Suprapubic skin (tissue), 4 donors: ENCODE measurements around the gene COL6A3.

ENCODE experiments used
- EP300 ChIP-seq: sonication (generic); formaldehyde crosslinking; IDR thresholded peaks from one replicate; pipeline ENCODE4 v1.6.1; 2017; ENCODE audit warnings: antibody characterized with exemption
- POLR2A ChIP-seq, 2 donors: fragments of 450-650 bp; IDR thresholded peaks; one replicate each; pipeline ENCODE4 v1.6.1; 2017; ENCODE audit warnings: antibody characterized with exemption in 2 of 2, mild to moderate bottlenecking in 2 of 2, moderate library complexity in 2 of 2
- POLR2AphosphoS5 ChIP-seq, 3 donors: sonication (generic); formaldehyde crosslinking; IDR thresholded peaks; one replicate each; pipeline ENCODE4 v1.6.1; 2017; ENCODE audit warnings: antibody characterized with exemption in 3 of 3
- TF ChIP-seq, protein P1 (sequence below), 2 donors: fragments of 200-600 bp in 1 of 2; fragments of 450-650 bp in 1 of 2; sonication (generic) in 1 of 2; IDR thresholded peaks; one replicate each; pipeline ENCODE4 v1.5.1; 2016 to 2019; ENCODE audit warnings: antibody characterized with exemption in 2 of 2, mild to moderate bottlenecking in 1 of 2, moderate library complexity in 1 of 2

DNA sequence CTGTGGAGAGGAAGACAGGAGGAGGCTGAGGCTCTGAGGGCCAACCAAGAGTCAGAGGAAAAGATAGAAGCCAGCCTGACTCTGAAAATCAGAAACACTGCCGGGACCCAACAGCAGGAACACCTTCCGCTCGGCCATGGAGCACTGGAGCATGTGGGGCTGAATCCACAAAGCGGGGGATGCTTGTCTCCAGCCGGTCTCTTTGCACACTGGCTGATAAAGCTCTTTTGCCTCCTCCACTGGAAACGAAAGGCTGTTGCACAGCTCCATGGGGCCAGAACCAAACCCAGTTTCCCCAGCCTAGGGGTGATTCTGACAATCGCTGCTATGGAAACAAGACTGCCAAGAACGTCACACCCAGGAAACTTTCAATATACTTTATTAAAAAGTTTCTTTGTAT, 90.3 kb downstream of the COL6A3 start:
- no peak for TF ChIP-seq EP300
- TF ChIP-seq POLR2AphosphoS5 (IDR thresholded peaks at IDR 0.05): no peak
- TF ChIP-seq POLR2A (IDR thresholded peaks at IDR 0.05): no peak
- TF ChIP-seq, protein P1, sequence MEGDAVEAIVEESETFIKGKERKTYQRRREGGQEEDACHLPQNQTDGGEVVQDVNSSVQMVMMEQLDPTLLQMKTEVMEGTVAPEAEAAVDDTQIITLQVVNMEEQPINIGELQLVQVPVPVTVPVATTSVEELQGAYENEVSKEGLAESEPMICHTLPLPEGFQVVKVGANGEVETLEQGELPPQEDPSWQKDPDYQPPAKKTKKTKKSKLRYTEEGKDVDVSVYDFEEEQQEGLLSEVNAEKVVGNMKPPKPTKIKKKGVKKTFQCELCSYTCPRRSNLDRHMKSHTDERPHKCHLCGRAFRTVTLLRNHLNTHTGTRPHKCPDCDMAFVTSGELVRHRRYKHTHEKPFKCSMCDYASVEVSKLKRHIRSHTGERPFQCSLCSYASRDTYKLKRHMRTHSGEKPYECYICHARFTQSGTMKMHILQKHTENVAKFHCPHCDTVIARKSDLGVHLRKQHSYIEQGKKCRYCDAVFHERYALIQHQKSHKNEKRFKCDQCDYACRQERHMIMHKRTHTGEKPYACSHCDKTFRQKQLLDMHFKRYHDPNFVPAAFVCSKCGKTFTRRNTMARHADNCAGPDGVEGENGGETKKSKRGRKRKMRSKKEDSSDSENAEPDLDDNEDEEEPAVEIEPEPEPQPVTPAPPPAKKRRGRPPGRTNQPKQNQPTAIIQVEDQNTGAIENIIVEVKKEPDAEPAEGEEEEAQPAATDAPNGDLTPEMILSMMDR (IDR thresholded peaks at IDR 0.05): no peak
